Heart left ventricle (tissue), 16 donors: ENCODE results near the gene RTRAF. TPM values are rescaled to one million over a fixed set of nuclear protein-coding genes. Genes with fewer than 3 reads are reported as not detected.
A peak's percentile ranks its signal among the peaks of the same experiment; 100 is the strongest.

Source experiments
- ATAC-seq, 4 donors: fragments of 200-7000 bp; cut with Tn5 transposase; one replicate each; pipeline ENCODE4 v1.9.1; 2020 to 2022; ENCODE audit warnings: moderate library complexity in 4 of 4, mild to moderate bottlenecking in 3 of 4, moderate number of reproducible peaks in 1 of 4
- DNase-seq, 5 donors: peaks; one replicate each; pipeline ENCODE4 v3.0.0-alpha.2; 2020
- H3K27ac ChIP-seq, 12 donors: fragments of 200-600 bp; sonication (generic) in 4 of 12; one replicate each; pipeline versions ENCODE4 v1.5.0 to v1.8.0; 2016 to 2022; ENCODE audit warnings: mild to moderate bottlenecking in 2 of 12
- H3K27me3 ChIP-seq, 9 donors: fragments of 200-600 bp; sonication (generic) in 2 of 9; one replicate each; pipeline versions ENCODE4 v1.5.1 to v1.8.0; 2016 to 2022; ENCODE audit warnings: mild to moderate bottlenecking in 3 of 9
- H3K36me3 ChIP-seq, 9 donors: fragments of 200-600 bp; sonication (generic) in 2 of 9; one replicate each; pipeline versions ENCODE4 v1.5.0 to v1.8.0; 2018 to 2022; ENCODE audit warnings: mild to moderate bottlenecking in 2 of 9
- H3K4me1 ChIP-seq, 12 donors: fragments of 200-600 bp; sonication (generic) in 4 of 12; one replicate each; pipeline versions ENCODE4 v1.5.0 to v1.8.0; 2016 to 2022; ENCODE audit warnings: mild to moderate bottlenecking in 3 of 12
- H3K4me3 ChIP-seq, 12 donors: fragments of 200-600 bp; sonication (generic) in 4 of 12; one replicate each; pipeline versions ENCODE4 v1.5.0 to v1.8.0; 2017 to 2022; ENCODE audit warnings: mild to moderate bottlenecking in 9 of 12, moderate library complexity in 4 of 12
- H3K9me3 ChIP-seq, 12 donors: fragments of 200-600 bp; sonication (generic) in 4 of 12; one replicate each; pipeline versions ENCODE4 v1.5.0 to v1.8.0; 2016 to 2022; ENCODE audit warnings: mild to moderate bottlenecking in 1 of 12
- POLR2A ChIP-seq, 2 donors: fragments of 450-650 bp; IDR thresholded peaks; one replicate each; pipeline ENCODE4 v1.6.1; 2017; ENCODE audit warnings: antibody characterized with exemption in 2 of 2, mild to moderate bottlenecking in 2 of 2, moderate library complexity in 2 of 2
- WGBS, 4 donors: extraction: QIAGEN DNeasy Blood & Tissue Kit in 2 of 4; methylation state at CpG; one replicate each; pipeline versions ENCODE4 v1.1.5 to v1.1.7; 2013 to 2018; 5-methylcytosine and 5-hydroxymethylcytosine counted together
- intact Hi-C, 10 donors: fragments of 100-400 bp; cut with DNase I; formaldehyde crosslinking; loops; one replicate each; pipeline versions ENCODE4 v1.11.1 to v1.14.2; 2022
- long read RNA-seq, 3 donors: library from polyadenylated mRNA; unstranded; transcript quantifications; one replicate each; pipeline ENCODE4 v2.0.0, GENCODE V29; 2020 to 2021
- polyA plus RNA-seq, 2 donors: library from polyadenylated mRNA; stranded (reverse); fragments of 200-250 nt; gene quantifications; one replicate each; pipeline ENCODE4 v1.2.3, GENCODE V29; 2013
- total RNA-seq, 9 donors: library from RNA; depleted of rRNA in 2 of 9; stranded (reverse); fragments of >200 nt in 2 of 9; fragmentation: NEBNext Ultra II Directional in 3 of 9; extraction: Animal tissue kit (Norgen Biotek cat#: 25700) in 3 of 9; gene quantifications; one replicate each; pipeline versions ENCODE4 v1.1.0 to v1.2.4, GENCODE V29; 2016 to 2023
- TF ChIP-seq, protein P1 (sequence below), 12 donors: fragments of 200-600 bp; sonication (generic) in 4 of 12; IDR thresholded peaks; one replicate each; pipeline versions ENCODE4 v1.5.0 to v1.8.0; 2018 to 2022; ENCODE audit warnings: antibody characterized with exemption in 12 of 12, mild to moderate bottlenecking in 5 of 12
- donor health status: ischemic (EF 13 %, LVEDD 7.1; RV severe dilation, severe dysfunction).
- donor health status: healthy with polysubstance abuse.
- donor health status: DM: no; HTN: yes; CAD: no.
- donor health status: DM: no; HTN: no; CAD: no.
- donor health status: ischemic (EF 25% LVEDD 6.9; RV normal size, moderate dysfunction).
- donor health status: ischemic (EF 25% LVEDD 5.7; RV mildly dilated, moderate dysfunction).
- donor health status: healthy.
- donor health status: DM: yes; HTN: yes; CAD: no.
- donor health status: ischemic (EF 35%, LVEDD 5.7; RV mildly dilated, moderate dysfunction).
- donor health status: nonischemic (EF 11% LVEDD 7.7; RV severe dilation, severe dysfunction).
- donor health status: DM: yes; HTN: yes; CAD: no.
- donor health status: PGD.
- donor health status: ischemic (EF 29% LVEDD 5.4; RV normal size, mild dysfunction).
- donor health status: nonischemic (EF 23%, LVEDD 6.1; RV moderate dilation, normal function).

Gene RTRAF
- total RNA-seq (100 to 1,000 TPM in 7 of 9 donors, 10 to 100 TPM in 2; 72.9 to 260 (median 193) TPM), polyA plus RNA-seq (100 to 1,000 TPM; 163 to 272 TPM)
- long read RNA-seq, donor 1, full-length matches to known transcripts: 139 of 158 reads
- long read RNA-seq, donor 1, partial matches to known transcripts: 12 of 158 reads
- long read RNA-seq, donor 1, other reads (novel, unspliced or antisense): 7 of 158 reads
- long read RNA-seq, donor 2, full-length matches to known transcripts: 307 of 318 reads
- long read RNA-seq, donor 2, partial matches to known transcripts: 1 of 318 reads
- long read RNA-seq, donor 2, other reads (novel, unspliced or antisense): 10 of 318 reads
- long read RNA-seq, donor 3, full-length matches to known transcripts: 104 of 125 reads
- long read RNA-seq, donor 3, partial matches to known transcripts: 18 of 125 reads
- long read RNA-seq, donor 3, other reads (novel, unspliced or antisense): 3 of 125 reads

- DNase-seq (peak; percentile 96 to 97 (median 96)), ATAC-seq (peak; percentile 97 to 100 (median 99))
- H3K9me3 ChIP-seq: no peaks in the 10 kb centered on the region
- H3K27ac ChIP-seq: peak within 1 kb of the TSS; percentile 60 to 93 (median 86)
- TF ChIP-seq, protein P1, sequence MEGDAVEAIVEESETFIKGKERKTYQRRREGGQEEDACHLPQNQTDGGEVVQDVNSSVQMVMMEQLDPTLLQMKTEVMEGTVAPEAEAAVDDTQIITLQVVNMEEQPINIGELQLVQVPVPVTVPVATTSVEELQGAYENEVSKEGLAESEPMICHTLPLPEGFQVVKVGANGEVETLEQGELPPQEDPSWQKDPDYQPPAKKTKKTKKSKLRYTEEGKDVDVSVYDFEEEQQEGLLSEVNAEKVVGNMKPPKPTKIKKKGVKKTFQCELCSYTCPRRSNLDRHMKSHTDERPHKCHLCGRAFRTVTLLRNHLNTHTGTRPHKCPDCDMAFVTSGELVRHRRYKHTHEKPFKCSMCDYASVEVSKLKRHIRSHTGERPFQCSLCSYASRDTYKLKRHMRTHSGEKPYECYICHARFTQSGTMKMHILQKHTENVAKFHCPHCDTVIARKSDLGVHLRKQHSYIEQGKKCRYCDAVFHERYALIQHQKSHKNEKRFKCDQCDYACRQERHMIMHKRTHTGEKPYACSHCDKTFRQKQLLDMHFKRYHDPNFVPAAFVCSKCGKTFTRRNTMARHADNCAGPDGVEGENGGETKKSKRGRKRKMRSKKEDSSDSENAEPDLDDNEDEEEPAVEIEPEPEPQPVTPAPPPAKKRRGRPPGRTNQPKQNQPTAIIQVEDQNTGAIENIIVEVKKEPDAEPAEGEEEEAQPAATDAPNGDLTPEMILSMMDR (IDR thresholded peaks at IDR 0.05): peak in 1 of 12 donors; percentile 16
- TF ChIP-seq POLR2A (IDR thresholded peaks at IDR 0.05): peak; percentile 49 to 90
- intact Hi-C loops: loop anchor here in 5 of 10 donors (5.0 to 10.0 kb wide), 4 partner anchors 143 to 705 kb away; partner anchors contain the start of genes FRMD6 (in 1 of the 5) and PTGDR (in 1 of the 5)
- H3K27me3 ChIP-seq: no peaks in the 10 kb centered on the region
- peaks cover 0 to 37% (median 34%) of the 10 kb centered on the region in 9 donors for H3K36me3 ChIP-seq
- peaks cover 0 to 51% (median 27%) of the 10 kb centered on the region in 12 donors for H3K4me1 ChIP-seq
- peak within 1 kb of the TSS; percentile 58 to 98 (median 88) for H3K4me3 ChIP-seq
- 0 to 1% (median 0%) methylated on average over 50 to 72 of the region's 72 CpGs for WGBS, 4 donors
Observed at GRCh38 chr14:51989293-51990234, at the start of gene RTRAF. Gene RTRAF (plus strand): TSS chr14:51989546. CDS start chr14:51989640, 94 bp downstream.

GRCh38 chr14:51939755-51940301 is 49.5 kb upstream of the RTRAF start:
- no peak for ATAC-seq
- WGBS, 4 donors: 78 to 89% (median 83%) methylated on average over 10 of the region's 10 CpGs
- Histone ChIP-seq H3K4me1 (peaks cover 0 to 6% (median 0%) of the 10 kb centered on the region in 12 donors), H3K9me3 (peaks cover 0 to under 1% (median 0%) of the 10 kb centered on the region in 12 donors), H3K27ac (no peak overlapping the region), H3K36me3 (no peaks in the 10 kb centered on the region), H3K27me3 (no peaks in the 10 kb centered on the region), H3K4me3 (no peak overlapping the region)
- intact Hi-C loops: no loop called here
- no peak for TF ChIP-seq POLR2A (IDR thresholded peaks at IDR 0.05)
- TF ChIP-seq, protein P1 (IDR thresholded peaks at IDR 0.05): no peak
- no peak for DNase-seq

GRCh38 chr14:51942971-51943370 is 46.4 kb upstream of the RTRAF start:
- 90 to 100% (median 93%) methylated on average over 2 of the region's 2 CpGs for WGBS, 4 donors
- Histone ChIP-seq H3K4me1 (peaks cover 0 to 6% (median 0%) of the 10 kb centered on the region in 12 donors), H3K27ac (no peak overlapping the region), H3K4me3 (no peak overlapping the region), H3K27me3 (no peaks in the 10 kb centered on the region), H3K9me3 (peaks cover 0 to 8% (median 0%) of the 10 kb centered on the region in 12 donors), H3K36me3 (no peaks in the 10 kb centered on the region)
- DNase-seq (no peak), ATAC-seq (no peak)
- TF ChIP-seq POLR2A (IDR thresholded peaks at IDR 0.05): no peak
- TF ChIP-seq, protein P1 (IDR thresholded peaks at IDR 0.05): no peak
- intact Hi-C loops: no loop called here
